K562 (cell line): ENCODE results near the gene CD82. TPM values are rescaled to one million over a fixed set of nuclear protein-coding genes. Genes with fewer than 3 reads are reported as not detected.
A peak's percentile ranks its signal among the peaks of the same experiment; 100 is the strongest.

Source experiments
- ATF1 ChIP-seq, 2 experiments: fragments of 450-650 bp in 1 of 2; IDR thresholded peaks; 2 replicates each; pipeline ENCODE4 v1.6.1; 2016; ENCODE audit warnings: missing compliant biosample characterization in 1 of 2, missing genetic modification characterization in 1 of 2
- BCOR ChIP-seq: fragments of 450-650 bp; IDR thresholded peaks from 2 replicates; pipeline ENCODE4 v1.6.1; 2016
- CBFA2T2 ChIP-seq: fragments of 450-650 bp; conservative IDR thresholded peaks from 2 replicates; pipeline ENCODE4 v1.6.1; 2017; ENCODE audit warnings: mild to moderate bottlenecking
- COPS2 ChIP-seq: fragments of 450-650 bp; conservative IDR thresholded peaks from 2 replicates; pipeline ENCODE4 v1.6.1; 2016; ENCODE audit warnings: mild to moderate bottlenecking, moderate library complexity
- DIDO1 ChIP-seq: fragments of 450-650 bp; IDR thresholded peaks from 2 replicates; pipeline ENCODE4 v1.6.1; 2016; ENCODE audit warnings: low read depth, missing biosample characterization, missing genetic modification characterization
- E2F3 ChIP-seq: fragments of 250-450 bp; sonication (Bioruptor Pico); IDR thresholded peaks from 2 replicates; pipeline ENCODE4 v1.4.0; 2020; ENCODE audit warnings: mild to moderate bottlenecking
- EP400 ChIP-seq: fragments of 450-650 bp; IDR thresholded peaks from 2 replicates; pipeline ENCODE4 v1.6.1; 2017; ENCODE audit warnings: antibody characterized with exemption, mild to moderate bottlenecking, moderate library complexity
- EZH2 ChIP-seq: IDR thresholded peaks from 2 replicates; pipeline ENCODE4 v1.6.1; 2012; ENCODE audit warnings: low read depth, mild to moderate bottlenecking, inconsistent platforms, low read length, borderline replicate concordance
- FOXK1 ChIP-seq: sonication (generic); formaldehyde crosslinking; IDR thresholded peaks from 2 replicates; pipeline ENCODE4 v1.8.0; 2022; ENCODE audit warnings: missing genetic modification reagents, mild to moderate bottlenecking, borderline replicate concordance
- JUNB ChIP-seq: fragments of 450-650 bp; formaldehyde crosslinking; conservative IDR thresholded peaks from 2 replicates; pipeline ENCODE4 v1.4.0; 2020; ENCODE audit warnings: mild to moderate bottlenecking
- KLF1 ChIP-seq: fragments of 450-650 bp; IDR thresholded peaks from 2 replicates; pipeline ENCODE4 v1.6.1; 2016; ENCODE audit warnings: missing genetic modification characterization, missing compliant biosample characterization
- MCM5 ChIP-seq: fragments of 450-650 bp; IDR thresholded peaks from 2 replicates; pipeline ENCODE4 v1.6.1; 2016; ENCODE audit warnings: low read depth
- NFXL1 ChIP-seq: fragments of 450-650 bp; formaldehyde crosslinking; IDR thresholded peaks from 2 replicates; pipeline ENCODE4 v1.4.0; 2021; ENCODE audit warnings: mild to moderate bottlenecking
- NR2C1 ChIP-seq, 2 experiments: fragments of 450-650 bp; IDR thresholded peaks; 2 replicates each; pipeline ENCODE4 v1.6.1; 2017; ENCODE audit warnings: mild to moderate bottlenecking in 2 of 2, antibody characterized with exemption in 1 of 2, inconsistent platforms in 1 of 2, missing compliant biosample characterization in 1 of 2, missing genetic modification characterization in 1 of 2
- PHB2 ChIP-seq: fragments of 450-650 bp; IDR thresholded peaks from 2 replicates; pipeline ENCODE4 v1.6.1; 2017; ENCODE audit warnings: low read depth
- SOX6 ChIP-seq: fragments of 450-650 bp; IDR thresholded peaks from 2 replicates; pipeline ENCODE4 v1.6.1; 2014; ENCODE audit warnings: mild to moderate bottlenecking
- STAG1 ChIP-seq: sonication (generic); formaldehyde crosslinking; IDR thresholded peaks from 2 replicates; pipeline ENCODE4 v1.5.0; 2020; ENCODE audit warnings: missing genetic modification reagents, borderline replicate concordance
- TAF15 ChIP-seq: fragments of 200-400 bp; formaldehyde crosslinking; IDR thresholded peaks from 2 replicates; pipeline ENCODE4 v1.6.1; 2017; ENCODE audit warnings: mild to moderate bottlenecking, low read depth, low read length, moderate library complexity
- ZNF445 ChIP-seq: fragments of 250-450 bp; sonication (Bioruptor Pico); IDR thresholded peaks from 2 replicates; pipeline ENCODE4 v1.4.0; 2020; ENCODE audit warnings: low read depth, mild to moderate bottlenecking, moderate library complexity
- polyA plus RNA-seq, 8 experiments: library from polyadenylated mRNA; depleted of rRNA in 4 of 8; stranded (reverse) in 5 of 8; unstranded in 3 of 8; fragments of >200 nt; fragmentation: Nextera tagmentation in 2 of 8; fragmentation: Illumina TruSeq in 1 of 8; extraction: Ambion mirVana in 2 of 8; extraction: Trizol in 1 of 8; gene quantifications; 2 replicates each; pipeline versions ENCODE4 v1.2.1 to v1.2.3, GENCODE V29; 2011 to 2014; ENCODE audit warnings: inconsistent platforms in 1 of 8, missing spikeins in 1 of 8
- total RNA-seq, 7 experiments: library from RNA; depleted of rRNA in 6 of 7; stranded (reverse); fragments of >200 nt in 6 of 7; fragmentation: Illumina TruSeq in 2 of 7; extraction: Trizol in 2 of 7; gene quantifications; 2 replicates each; pipeline versions ENCODE4 v1.2.1 to v1.2.3, GENCODE V29; 2011 to 2021; ENCODE audit warnings: low replicate concordance in 1 of 7
- TF ChIP-seq, protein P1 (sequence below): fragments of 450-650 bp; formaldehyde crosslinking; IDR thresholded peaks from 2 replicates; pipeline ENCODE4 v1.4.0; 2020; ENCODE audit warnings: mild to moderate bottlenecking, moderate library complexity
- TF ChIP-seq, protein P2 (sequence below): fragments of 250-450 bp; sonication (Bioruptor Pico); IDR thresholded peaks from 2 replicates; pipeline ENCODE4 v1.4.0; 2020; ENCODE audit warnings: mild to moderate bottlenecking, moderate library complexity, borderline replicate concordance
- TF ChIP-seq, protein P3 (sequence below): fragments of 250-450 bp; sonication (Bioruptor Pico); IDR thresholded peaks from 2 replicates; pipeline ENCODE4 v1.5.0; 2022; ENCODE audit warnings: mild to moderate bottlenecking
- TF ChIP-seq, protein P4 (sequence below): sonication (generic); formaldehyde crosslinking; IDR thresholded peaks from 2 replicates; pipeline ENCODE4 v1.5.0; 2020; ENCODE audit warnings: missing genetic modification reagents

The CD82 gene
- total and polyA plus RNA-seq, 9 of the 15 experiments (the other 6 are each of a cell fraction or from before 2014, with no cell fraction given) = 0.27 to 9.4 (median 3.0) TPM

DNA sequence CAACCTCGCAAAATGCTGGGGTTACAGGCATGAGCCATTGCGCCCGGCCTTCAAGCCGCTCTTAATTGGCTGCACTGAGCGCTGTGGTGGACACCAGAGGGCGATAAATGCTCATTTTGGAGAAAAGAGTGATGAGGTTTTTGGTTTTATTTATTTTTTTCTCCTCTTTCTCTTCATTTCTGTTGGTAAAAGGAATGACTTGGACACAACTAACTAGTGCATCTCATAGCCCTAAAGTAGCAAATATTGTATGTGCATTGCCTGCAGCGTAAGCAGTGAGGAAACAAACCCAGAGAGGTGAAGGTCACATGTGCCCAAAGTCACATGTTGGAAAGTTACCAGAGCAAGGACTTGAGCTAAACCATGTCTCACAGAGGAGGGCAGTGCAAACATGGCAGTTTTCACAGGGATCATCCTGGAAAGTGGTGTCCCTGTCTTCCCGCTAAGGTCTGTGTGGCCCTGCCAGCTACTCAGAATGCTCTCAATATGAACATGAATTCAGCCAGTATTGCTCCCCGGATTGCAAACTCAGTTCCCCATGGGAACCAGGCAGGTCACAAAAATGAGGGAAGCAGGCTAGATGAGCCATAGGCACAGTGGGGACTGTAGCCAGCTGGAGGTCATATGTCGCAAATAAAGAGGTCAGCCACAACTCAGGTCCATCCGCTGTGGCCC is 8.6 kb upstream of the CD82 start (continued):
- TF ChIP-seq ZNF445 (CRISPR knock-in tag) (no peak), TAF15 (no peak), E2F3 (CRISPR knock-in tag) (no peak), FOXK1 (CRISPR knock-in tag) (no peak), COPS2 (no peak), STAG1 (CRISPR knock-in tag) (peak; percentile 44; the same call in 1 of the 2 replicates), KLF1 (tag) (no peak), NFXL1 (CRISPR knock-in tag) (no peak), NR2C1 (IDR thresholded peaks at IDR 0.05) (no peak), NR2C1 (tag; IDR thresholded peaks at IDR 0.05) (no peak), PHB2 (no peak), MCM5 (no peak), EZH2 (no peak), CBFA2T2 (0 out of 2 replicates have a peak, but pooled peaks have one; percentile 46), EP400 (no peak), JUNB (no peak), BCOR (peak; percentile 9; the same call in 1 of the 2 replicates), SOX6 (no peak), ATF1 (CRISPR knock-in tag; IDR thresholded peaks at IDR 0.05) (no peak), ATF1 (tag; IDR thresholded peaks at IDR 0.05) (0 out of 2 replicates have a peak, but pooled peaks have one; percentile 10), DIDO1 (no peak)
- TF ChIP-seq, protein P1, sequence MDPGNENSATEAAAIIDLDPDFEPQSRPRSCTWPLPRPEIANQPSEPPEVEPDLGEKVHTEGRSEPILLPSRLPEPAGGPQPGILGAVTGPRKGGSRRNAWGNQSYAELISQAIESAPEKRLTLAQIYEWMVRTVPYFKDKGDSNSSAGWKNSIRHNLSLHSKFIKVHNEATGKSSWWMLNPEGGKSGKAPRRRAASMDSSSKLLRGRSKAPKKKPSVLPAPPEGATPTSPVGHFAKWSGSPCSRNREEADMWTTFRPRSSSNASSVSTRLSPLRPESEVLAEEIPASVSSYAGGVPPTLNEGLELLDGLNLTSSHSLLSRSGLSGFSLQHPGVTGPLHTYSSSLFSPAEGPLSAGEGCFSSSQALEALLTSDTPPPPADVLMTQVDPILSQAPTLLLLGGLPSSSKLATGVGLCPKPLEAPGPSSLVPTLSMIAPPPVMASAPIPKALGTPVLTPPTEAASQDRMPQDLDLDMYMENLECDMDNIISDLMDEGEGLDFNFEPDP = no peak
- TF ChIP-seq, protein P2, sequence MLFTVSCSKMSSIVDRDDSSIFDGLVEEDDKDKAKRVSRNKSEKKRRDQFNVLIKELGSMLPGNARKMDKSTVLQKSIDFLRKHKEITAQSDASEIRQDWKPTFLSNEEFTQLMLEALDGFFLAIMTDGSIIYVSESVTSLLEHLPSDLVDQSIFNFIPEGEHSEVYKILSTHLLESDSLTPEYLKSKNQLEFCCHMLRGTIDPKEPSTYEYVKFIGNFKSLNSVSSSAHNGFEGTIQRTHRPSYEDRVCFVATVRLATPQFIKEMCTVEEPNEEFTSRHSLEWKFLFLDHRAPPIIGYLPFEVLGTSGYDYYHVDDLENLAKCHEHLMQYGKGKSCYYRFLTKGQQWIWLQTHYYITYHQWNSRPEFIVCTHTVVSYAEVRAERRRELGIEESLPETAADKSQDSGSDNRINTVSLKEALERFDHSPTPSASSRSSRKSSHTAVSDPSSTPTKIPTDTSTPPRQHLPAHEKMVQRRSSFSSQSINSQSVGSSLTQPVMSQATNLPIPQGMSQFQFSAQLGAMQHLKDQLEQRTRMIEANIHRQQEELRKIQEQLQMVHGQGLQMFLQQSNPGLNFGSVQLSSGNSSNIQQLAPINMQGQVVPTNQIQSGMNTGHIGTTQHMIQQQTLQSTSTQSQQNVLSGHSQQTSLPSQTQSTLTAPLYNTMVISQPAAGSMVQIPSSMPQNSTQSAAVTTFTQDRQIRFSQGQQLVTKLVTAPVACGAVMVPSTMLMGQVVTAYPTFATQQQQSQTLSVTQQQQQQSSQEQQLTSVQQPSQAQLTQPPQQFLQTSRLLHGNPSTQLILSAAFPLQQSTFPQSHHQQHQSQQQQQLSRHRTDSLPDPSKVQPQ (CRISPR knock-in tag) = peak; percentile 38; the same call in 1 of the 2 replicates
- TF ChIP-seq, protein P3, sequence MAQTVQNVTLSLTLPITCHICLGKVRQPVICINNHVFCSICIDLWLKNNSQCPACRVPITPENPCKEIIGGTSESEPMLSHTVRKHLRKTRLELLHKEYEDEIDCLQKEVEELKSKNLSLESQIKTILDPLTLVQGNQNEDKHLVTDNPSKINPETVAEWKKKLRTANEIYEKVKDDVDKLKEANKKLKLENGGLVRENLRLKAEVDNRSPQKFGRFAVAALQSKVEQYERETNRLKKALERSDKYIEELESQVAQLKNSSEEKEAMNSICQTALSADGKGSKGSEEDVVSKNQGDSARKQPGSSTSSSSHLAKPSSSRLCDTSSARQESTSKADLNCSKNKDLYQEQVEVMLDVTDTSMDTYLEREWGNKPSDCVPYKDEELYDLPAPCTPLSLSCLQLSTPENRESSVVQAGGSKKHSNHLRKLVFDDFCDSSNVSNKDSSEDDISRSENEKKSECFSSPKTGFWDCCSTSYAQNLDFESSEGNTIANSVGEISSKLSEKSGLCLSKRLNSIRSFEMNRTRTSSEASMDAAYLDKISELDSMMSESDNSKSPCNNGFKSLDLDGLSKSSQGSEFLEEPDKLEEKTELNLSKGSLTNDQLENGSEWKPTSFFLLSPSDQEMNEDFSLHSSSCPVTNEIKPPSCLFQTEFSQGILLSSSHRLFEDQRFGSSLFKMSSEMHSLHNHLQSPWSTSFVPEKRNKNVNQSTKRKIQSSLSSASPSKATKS (CRISPR knock-in tag) = no peak
- TF ChIP-seq, protein P4, sequence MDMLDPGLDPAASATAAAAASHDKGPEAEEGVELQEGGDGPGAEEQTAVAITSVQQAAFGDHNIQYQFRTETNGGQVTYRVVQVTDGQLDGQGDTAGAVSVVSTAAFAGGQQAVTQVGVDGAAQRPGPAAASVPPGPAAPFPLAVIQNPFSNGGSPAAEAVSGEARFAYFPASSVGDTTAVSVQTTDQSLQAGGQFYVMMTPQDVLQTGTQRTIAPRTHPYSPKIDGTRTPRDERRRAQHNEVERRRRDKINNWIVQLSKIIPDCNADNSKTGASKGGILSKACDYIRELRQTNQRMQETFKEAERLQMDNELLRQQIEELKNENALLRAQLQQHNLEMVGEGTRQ (CRISPR knock-in tag) = peak; percentile 72
